MM.1S (cell line): ENCODE results near the gene KCNJ1.

Experiments
- DNase-seq: peaks from one replicate; pipeline ENCODE4 v3.0.0-alpha.2; 2015
- H2AFZ ChIP-seq: fragments of 300-600 bp; sonication (generic); 2 replicates; pipeline ENCODE4 v1.6.0; 2016; ENCODE audit warnings: antibody characterized with exemption, low read length
- H3F3A ChIP-seq: fragments of 300-600 bp; sonication (generic); 2 replicates; pipeline ENCODE4 v1.6.1; 2016; ENCODE audit warnings: mild to moderate bottlenecking, antibody characterized with exemption, low read length, moderate library complexity, mixed read lengths; ENCODE audit not compliant: insufficient read depth
- H3K27ac ChIP-seq: fragments of 300-600 bp; sonication (generic); 2 replicates; pipeline ENCODE4 v1.5.1; 2016; ENCODE audit warnings: mild to moderate bottlenecking, low read length
- H3K27me3 ChIP-seq: fragments of 300-600 bp; sonication (generic); replicated peaks from 2 replicates; pipeline ENCODE4 v1.6.0; 2016; ENCODE audit warnings: low read length; ENCODE audit not compliant: insufficient read depth
- H3K36me3 ChIP-seq: fragments of 300-600 bp; sonication (generic); replicated peaks from 2 replicates; pipeline ENCODE4 v1.6.1; 2016; ENCODE audit warnings: mild to moderate bottlenecking, low read length, mixed read lengths; ENCODE audit not compliant: insufficient read depth
- H3K4me1 ChIP-seq: fragments of 300-600 bp; sonication (generic); 2 replicates; pipeline ENCODE4 v1.6.1; 2016; ENCODE audit warnings: low read length, mixed read lengths
- H3K4me2 ChIP-seq: fragments of 300-600 bp; sonication (generic); 2 replicates; pipeline ENCODE4 v1.6.0; 2016; ENCODE audit warnings: low read depth, low read length
- H3K4me3 ChIP-seq: fragments of 300-600 bp; sonication (generic); 2 replicates; pipeline ENCODE4 v1.5.1; 2016; ENCODE audit warnings: low read length, mixed read lengths
- H3K79me2 ChIP-seq: fragments of 300-600 bp; sonication (generic); 2 replicates; pipeline ENCODE4 v1.6.1; 2016; ENCODE audit warnings: mixed run types, low read length, mixed read lengths
- H3K9ac ChIP-seq: fragments of 300-600 bp; sonication (generic); 2 replicates; pipeline ENCODE4 v1.6.1; 2016; ENCODE audit warnings: low read length, mixed read lengths
- H3K9me2 ChIP-seq: fragments of 300-600 bp; sonication (generic); replicated peaks from 2 replicates; pipeline ENCODE4 v1.6.1; 2016; ENCODE audit warnings: mild to moderate bottlenecking, low read length, mixed read lengths; ENCODE audit not compliant: insufficient read depth
- H3K9me3 ChIP-seq: fragments of 300-600 bp; sonication (generic); replicated peaks from 2 replicates; pipeline ENCODE4 v1.6.1; 2016; ENCODE audit warnings: mild to moderate bottlenecking, low read length, mixed read lengths; ENCODE audit not compliant: insufficient read depth
- H4K20me1 ChIP-seq: fragments of 300-600 bp; sonication (generic); 2 replicates; pipeline ENCODE4 v1.6.1; 2016; ENCODE audit warnings: mild to moderate bottlenecking, low read length, moderate library complexity, mixed read lengths; ENCODE audit not compliant: insufficient read depth
- CTCF ChIP-seq: fragments of 300-600 bp; sonication (generic); IDR thresholded peaks from 2 replicates; pipeline ENCODE4 v1.5.1; 2016; ENCODE audit warnings: antibody characterized with exemption, low read length, mixed read lengths
- EZH2 ChIP-seq: fragments of 300-600 bp; sonication (generic); optimal IDR thresholded peaks from 2 replicates; pipeline ENCODE3; 2017; ENCODE audit warnings: low read depth, mild to moderate bottlenecking, antibody characterized with exemption, low read length, mixed read lengths
- EZH2phosphoT487 ChIP-seq: fragments of 300-600 bp; sonication (generic); IDR thresholded peaks from 2 replicates; pipeline ENCODE4 v1.6.1; 2018; ENCODE audit warnings: antibody characterized with exemption, low read length

The KCNJ1 gene

GRCh38 chr11:128892866-128893565, 25.9 kb upstream of the KCNJ1 start:
- DNase-seq, result no peak
- Histone ChIP-seq H3K9me2 (no peaks in the 10 kb centered on the region), H3K4me3 (no peak overlapping the region), H3K9me3 (no peaks in the 10 kb centered on the region), H3K4me2 (peak overlapping the region; percentile 83), H3K9ac (peak overlapping the region; percentile 39; the same call in 1 of the 2 replicates), H3K79me2 (no peaks in the 10 kb centered on the region), H3K36me3 (no peaks in the 10 kb centered on the region), H3K4me1 (peaks cover 23% of the 10 kb centered on the region), H2AFZ (0 out of 2 replicates have a peak overlapping the region, but pooled peaks have one; percentile 29), H4K20me1 (no peaks in the 10 kb centered on the region), H3K27ac (peak overlapping the region; percentile 69; the same call in 1 of the 2 replicates), H3K27me3 (no peaks in the 10 kb centered on the region), H3F3A (peaks cover 8% of the 10 kb centered on the region; the same call in 1 of the 2 replicates)
- TF ChIP-seq CTCF (no peak), EZH2 (no peak), EZH2phosphoT487 (no peak)

DNA sequence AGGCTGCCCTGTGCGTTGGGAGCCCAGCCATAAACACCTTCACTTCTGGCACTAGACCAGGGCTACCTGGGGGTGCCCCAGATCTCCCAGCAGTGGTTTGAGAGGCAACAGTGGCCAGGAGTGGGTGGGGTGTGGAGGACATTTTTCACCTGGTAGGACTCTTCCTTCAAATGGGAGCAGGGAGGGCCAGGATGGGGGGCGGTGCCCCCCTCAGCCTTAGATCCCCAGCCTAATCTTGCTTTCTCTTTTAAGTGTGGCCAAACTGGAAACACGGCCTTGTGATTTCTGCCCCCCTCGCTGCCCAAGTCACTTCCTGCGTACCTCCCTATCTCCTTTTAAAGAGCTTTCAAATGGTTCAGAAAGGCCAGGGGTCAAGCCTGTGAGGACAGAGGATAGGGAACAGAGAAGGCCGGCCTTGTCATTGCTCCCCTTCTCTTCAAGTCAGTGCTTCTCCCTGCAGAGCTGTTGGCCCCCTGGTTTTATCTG, 24.9 kb upstream of the KCNJ1 start:
- no peak overlapping the region for H3K27ac ChIP-seq
- H3K9me2 ChIP-seq, result no peaks in the 10 kb centered on the region
- no peaks in the 10 kb centered on the region for H3K27me3 ChIP-seq
- H3K9me3 ChIP-seq, result no peaks in the 10 kb centered on the region
- no peak overlapping the region for H2AFZ ChIP-seq
- H3K36me3 ChIP-seq, result no peaks in the 10 kb centered on the region
- H3K4me1 ChIP-seq, result peaks cover 23% of the 10 kb centered on the region
- no peak for DNase-seq
- H4K20me1 ChIP-seq, result no peaks in the 10 kb centered on the region
- H3K4me3 ChIP-seq, result no peak overlapping the region
- no peak for TF ChIP-seq EZH2phosphoT487
- TF ChIP-seq CTCF, result no peak
- no peak for TF ChIP-seq EZH2
- no peak overlapping the region for H3K4me2 ChIP-seq
- H3F3A ChIP-seq, result peaks cover 8% of the 10 kb centered on the region; the same call in 1 of the 2 replicates
- H3K79me2 ChIP-seq, result no peaks in the 10 kb centered on the region
- H3K9ac ChIP-seq, result no peak overlapping the region

DNA sequence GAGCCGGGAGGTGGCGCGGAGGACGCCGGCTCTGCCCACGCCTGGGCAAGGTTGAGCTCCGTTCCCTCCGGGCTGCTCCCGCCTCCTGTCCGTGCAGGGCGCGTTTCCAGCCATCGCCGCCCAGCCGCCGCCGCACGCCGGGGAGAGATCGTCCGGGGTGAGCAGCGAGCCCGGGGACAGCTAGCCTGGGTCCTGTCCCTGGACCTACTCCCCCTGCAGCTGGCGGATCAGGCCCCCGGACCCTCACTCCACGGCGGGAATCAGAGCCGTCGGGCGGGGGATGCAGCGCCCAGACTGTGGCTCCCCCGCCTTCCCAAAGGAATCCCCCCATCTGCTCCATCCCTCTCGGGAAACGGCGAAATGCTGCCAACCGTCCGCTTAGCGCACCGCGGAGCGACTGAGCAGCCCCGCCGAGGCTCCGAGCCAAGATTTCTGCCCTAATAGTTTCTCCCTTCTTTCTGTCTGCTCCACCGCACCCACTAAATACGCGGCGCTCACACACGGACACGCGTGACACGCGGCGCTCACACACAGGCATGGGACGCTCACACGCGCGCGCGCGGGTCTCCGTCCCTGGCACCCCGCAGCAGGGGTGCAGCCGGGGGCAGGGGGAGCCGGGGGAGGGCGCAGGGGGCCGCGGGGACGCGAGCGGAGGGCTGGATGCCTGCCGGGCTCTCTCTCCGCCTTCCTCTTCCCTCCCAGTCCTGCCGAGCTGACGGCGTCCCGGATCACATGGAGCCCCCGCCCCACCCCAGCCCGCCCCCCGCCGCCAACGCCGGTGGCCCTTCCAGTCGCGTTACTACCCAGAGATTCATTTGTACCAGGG, 23.7 kb upstream of the KCNJ1 start, which contains the start of gene KCNJ5:
Gene KCNJ5, plus strand, starts transcription at position 814 of the 826 bp plus-strand sequence. CDS start 19,918 bp downstream, outside the sequence.
- Histone ChIP-seq H3F3A (peaks cover 8% of the 10 kb centered on the region; the same call in 1 of the 2 replicates), H3K27me3 (no peaks in the 10 kb centered on the region), H3K4me3 (no peak within 1 kb of the TSS), H2AFZ (no peak within 1 kb of the TSS), H3K4me1 (peaks cover 30% of the 10 kb centered on the region), H3K4me2 (no peak within 1 kb of the TSS), H3K36me3 (no peaks in the 10 kb centered on the region), H3K79me2 (no peaks in the 10 kb centered on the region), H3K9me2 (no peaks in the 10 kb centered on the region), H3K9me3 (no peaks in the 10 kb centered on the region), H4K20me1 (no peaks in the 10 kb centered on the region), H3K27ac (no peak within 1 kb of the TSS), H3K9ac (no peak within 1 kb of the TSS)
- no peak for TF ChIP-seq EZH2
- TF ChIP-seq EZH2phosphoT487, result no peak
- no peak for TF ChIP-seq CTCF
- DNase-seq, result no peak
